ENCODE data around the gene CAND2. TPM values are rescaled to one million over a fixed set of nuclear protein-coding genes. Genes with fewer than 3 reads are reported as not detected.

Gene CAND2
- total and polyA plus RNA-seq, 2 of the 8 experiments (the other 6 are each of a cell fraction or from before 2014, with no cell fraction given) = 8.7 TPM

GRCh38 chr3:12829404-12829803 lies 32.9 kb downstream of the CAND2 start:
- H4K5ac ChIP-seq (ENCODE audit: insufficient read length, low read depth, low read length) = no peak overlapping the region
- H3K23me2 ChIP-seq (ENCODE audit: low read depth, low read length) = no peaks in the 10 kb centered on the region
- H2AK5ac ChIP-seq (ENCODE audit: low read depth, low read length) = no peak overlapping the region
- no peak overlapping the region for H3K56ac ChIP-seq (replicated peaks; ENCODE audit: insufficient read length, low read depth, low read length)
- H3K79me2 ChIP-seq (ENCODE audit: control insufficient read depth in 1 of 2, insufficient read depth in 2 of 2, low read length in 2 of 2) = no peaks in the 10 kb centered on the region
- FAIRE-seq (no peak), DNase-seq (ENCODE audit: low read depth in 1 of 2, low spot score in 2 of 2) (no peak)
- no peak overlapping the region for H3K9ac ChIP-seq (replicated peaks in 1 of 4; ENCODE audit: extremely low read depth in 1 of 4, low read depth in 3 of 4, low read length in 3 of 4)
- H3K4me2 ChIP-seq (ENCODE audit: insufficient read depth in 1 of 2, low read depth in 2 of 2, low read length in 2 of 2) = no peak overlapping the region
- 87% methylated on average over 4 of the region's 4 CpGs; no CpG with 5 or more reads in 1 of the 2 experiments for WGBS, 2 experiments (ENCODE audit: extremely low coverage in 1 of 2, insufficient coverage in 1 of 2, insufficient read length in 1 of 2, insufficient replicate concordance in 2 of 2, low coverage in 1 of 2, low lambda C conversion rate in 2 of 2, missing lambda C conversion rate in 1 of 2)
- H2BK120ac ChIP-seq (replicated peaks; ENCODE audit: low read depth, low read length) = no peak overlapping the region
- H3K14ac ChIP-seq (ENCODE audit: insufficient read length) = no peak overlapping the region
- no peak overlapping the region for H3K4me3 ChIP-seq (ENCODE audit: extremely low read depth in 1 of 4, insufficient read depth in 2 of 4, low read depth in 3 of 4, low read length in 4 of 4)
- ChIA-PET POLR2A (ENCODE audit: partially characterized antibody) (interaction anchor here (20.9 to 28.5 kb wide), 2 partner anchors 5 to 10 kb away, joined by 661 read pairs; partner anchors contain the start of gene RPL32), CTCF (ENCODE audit: partially characterized antibody) (interaction anchor here (0.6 to 6.5 kb wide), 10 partner anchors 11 to 98 kb away, joined by 3 to 83 read pairs (median 4); no protein-coding TSS in a partner anchor)
- peaks cover 0 to 10% (median 4%) of the 10 kb centered on the region in 4 experiments; a peak in 4 of 7 replicates for H3K4me1 ChIP-seq (replicated peaks in 1 of 4; ENCODE audit: control insufficient read depth in 3 of 4, insufficient read depth in 4 of 4, low read length in 3 of 4)
- H2BK15ac ChIP-seq (ENCODE audit: low read length) = no peak overlapping the region
- H4K8ac ChIP-seq (ENCODE audit: extremely low read depth, insufficient read depth, low read length) = no peak overlapping the region
- H2BK20ac ChIP-seq (ENCODE audit: low read length) = no peak overlapping the region
- no peak overlapping the region for H3K4ac ChIP-seq (replicated peaks; ENCODE audit: insufficient read length, low read depth, low read length)
- no peaks in the 10 kb centered on the region for H3K79me1 ChIP-seq (ENCODE audit: low read depth, low read length)
- no peak overlapping the region for H4K91ac ChIP-seq (replicated peaks; ENCODE audit: insufficient read length, low read length)
- H2BK5ac ChIP-seq (ENCODE audit: low read depth, low read length) = no peak overlapping the region
- H3K18ac ChIP-seq (ENCODE audit: extremely low read depth, low read length) = no peak overlapping the region
- no peak overlapping the region for H2BK12ac ChIP-seq (ENCODE audit: low read depth, low read length)
- no peaks in the 10 kb centered on the region for H3K9me3 ChIP-seq (ENCODE audit: insufficient read depth in 2 of 2, low read depth in 1 of 2, low read length in 1 of 2)
- no peak overlapping the region for H3K23ac ChIP-seq (ENCODE audit: insufficient read length)
- no peak overlapping the region for H3K27ac ChIP-seq (ENCODE audit: low read depth, low read length)
- H4K20me1 ChIP-seq (replicated peaks in 1 of 2; ENCODE audit: control insufficient read depth in 1 of 2, insufficient read depth in 2 of 2, low read length in 2 of 2) = peaks cover 0 to 11% of the 10 kb centered on the region in 2 experiments
- no peak overlapping the region for H2AFZ ChIP-seq (ENCODE audit: low read length)
- peaks cover 14 to 35% (median 19%) of the 10 kb centered on the region in 4 experiments for H3K36me3 ChIP-seq (ENCODE audit: control insufficient read depth in 2 of 4, insufficient read depth in 4 of 4, low read length in 3 of 4)
- no peaks in the 10 kb centered on the region for H3K27me3 ChIP-seq (replicated peaks in 1 of 4; ENCODE audit: control insufficient read depth in 3 of 4, extremely low read depth in 1 of 4, insufficient read depth in 3 of 4, low read length in 3 of 4)
- no peak for TF ChIP-seq POLR2AphosphoS5 (IDR thresholded peaks at IDR 0.05; ENCODE audit: low read depth, low read length)
- no peak for TF ChIP-seq POLR2A (IDR thresholded peaks at IDR 0.05; ENCODE audit: control extremely low read depth in 1 of 2, low read depth in 2 of 2, low read length in 2 of 2)
- no peak for TF ChIP-seq JUN (IDR thresholded peaks at IDR 0.05; ENCODE audit: low read depth, low read length)
- no peak for TF ChIP-seq MAX (IDR thresholded peaks at IDR 0.05)
- TF ChIP-seq E2F6 (IDR thresholded peaks at IDR 0.05) = no peak
- TF ChIP-seq SIX5 (IDR thresholded peaks at IDR 0.05; ENCODE audit: low read depth, low read length) = no peak
- TF ChIP-seq CHD2 (IDR thresholded peaks at IDR 0.05; ENCODE audit: low read length) = no peak
- no peak for TF ChIP-seq RFX5 (IDR thresholded peaks at IDR 0.05; ENCODE audit: borderline replicate concordance, low read depth, low read length)
- no peak for TF ChIP-seq TAF1 (IDR thresholded peaks at IDR 0.05; ENCODE audit: low read depth, low read length)
- TF ChIP-seq YY1 (IDR thresholded peaks at IDR 0.05; ENCODE audit: low read depth, low read length) = no peak
- TF ChIP-seq BCL11A (IDR thresholded peaks at IDR 0.05; ENCODE audit: low read depth in 2 of 2, low read length in 2 of 2) = no peak
- no peak for TF ChIP-seq RAD21 (IDR thresholded peaks at IDR 0.05 in 1 of 2, conservative IDR thresholded peaks at IDR 0.05 in 1 of 2; ENCODE audit: low read depth in 2 of 2, low read length in 2 of 2)
- TF ChIP-seq SIN3A (conservative IDR thresholded peaks at IDR 0.05 in 1 of 2, IDR thresholded peaks at IDR 0.05 in 1 of 2; ENCODE audit: low read depth in 1 of 2, low read length in 2 of 2) = no peak
- no peak for TF ChIP-seq POU5F1 (IDR thresholded peaks at IDR 0.05; ENCODE audit: low read depth, low read length)

Measured in H1 (cell line).